ENCODE results near the gene GP5.

DNA sequence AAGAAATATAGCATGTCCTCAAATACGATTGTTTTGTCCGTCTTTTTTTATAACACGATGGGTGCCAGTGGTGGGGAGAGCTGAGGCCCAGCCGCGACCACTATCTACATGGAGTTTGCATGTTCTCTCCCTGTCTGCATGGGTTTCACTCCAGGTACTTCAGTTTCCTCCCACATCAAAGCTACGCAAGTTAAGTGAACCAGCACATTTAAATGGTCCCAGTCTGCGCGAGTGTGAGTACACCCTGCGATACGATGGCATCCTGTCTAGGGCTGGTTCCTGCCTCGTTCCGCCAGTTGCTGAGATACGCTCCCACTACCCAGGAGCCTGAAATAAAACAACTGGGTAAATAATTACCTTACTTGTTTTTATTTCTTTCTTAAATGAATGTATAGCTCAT lies 47.1 kb upstream of the GP5 start:
- TF ChIP-seq, protein P1, sequence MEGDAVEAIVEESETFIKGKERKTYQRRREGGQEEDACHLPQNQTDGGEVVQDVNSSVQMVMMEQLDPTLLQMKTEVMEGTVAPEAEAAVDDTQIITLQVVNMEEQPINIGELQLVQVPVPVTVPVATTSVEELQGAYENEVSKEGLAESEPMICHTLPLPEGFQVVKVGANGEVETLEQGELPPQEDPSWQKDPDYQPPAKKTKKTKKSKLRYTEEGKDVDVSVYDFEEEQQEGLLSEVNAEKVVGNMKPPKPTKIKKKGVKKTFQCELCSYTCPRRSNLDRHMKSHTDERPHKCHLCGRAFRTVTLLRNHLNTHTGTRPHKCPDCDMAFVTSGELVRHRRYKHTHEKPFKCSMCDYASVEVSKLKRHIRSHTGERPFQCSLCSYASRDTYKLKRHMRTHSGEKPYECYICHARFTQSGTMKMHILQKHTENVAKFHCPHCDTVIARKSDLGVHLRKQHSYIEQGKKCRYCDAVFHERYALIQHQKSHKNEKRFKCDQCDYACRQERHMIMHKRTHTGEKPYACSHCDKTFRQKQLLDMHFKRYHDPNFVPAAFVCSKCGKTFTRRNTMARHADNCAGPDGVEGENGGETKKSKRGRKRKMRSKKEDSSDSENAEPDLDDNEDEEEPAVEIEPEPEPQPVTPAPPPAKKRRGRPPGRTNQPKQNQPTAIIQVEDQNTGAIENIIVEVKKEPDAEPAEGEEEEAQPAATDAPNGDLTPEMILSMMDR (IDR thresholded peaks at IDR 0.05; ENCODE audit: borderline replicate concordance, extremely low read depth, low read length, poor library complexity, severe bottlenecking), result no peak
- TF ChIP-seq EZH2 (IDR thresholded peaks at IDR 0.05; ENCODE audit: borderline replicate concordance, low read depth, low read length, severe bottlenecking), result no peak
